Spleen (tissue), 11 donors: ENCODE results near the gene SGSH. TPM values are rescaled to one million over a fixed set of nuclear protein-coding genes. Genes with fewer than 3 reads are reported as not detected.
A peak's percentile ranks its signal among the peaks of the same experiment; 100 is the strongest.
"Not testable (repeated sequence)": the region's sequence is repeated elsewhere in the genome, so short reads cannot be mapped to it uniquely, and the experiment has no call there.

Experiments used
- DNase-seq: peaks from one replicate; pipeline ENCODE4 v3.0.0-alpha.2; 2020
- H3K27ac ChIP-seq, 8 donors: fragments of 200-600 bp; sonication (generic) in 7 of 8; 1 replicate in 4 of 8; 2 replicates in 4 of 8; pipeline versions ENCODE4 v1.5.0 to v1.8.0; 2016 to 2021; ENCODE audit warnings: inconsistent platforms in 4 of 8, mild to moderate bottlenecking in 4 of 8, moderate library complexity in 1 of 8
- H3K27me3 ChIP-seq, 7 donors: fragments of 200-600 bp; sonication (generic) in 6 of 7; replicated peaks in 1 of 7; 1 replicate in 4 of 7; 2 replicates in 3 of 7; pipeline versions ENCODE4 v1.5.0 to v1.8.0; 2016 to 2021; ENCODE audit warnings: inconsistent platforms in 3 of 7, mild to moderate bottlenecking in 1 of 7
- H3K36me3 ChIP-seq, 6 donors: fragments of 200-600 bp; sonication (generic) in 5 of 6; 1 replicate in 4 of 6; 2 replicates in 2 of 6; pipeline versions ENCODE4 v1.5.0 to v1.8.0; 2016 to 2021; ENCODE audit warnings: inconsistent platforms in 2 of 6
- H3K4me1 ChIP-seq, 6 donors: fragments of 200-600 bp; sonication (generic) in 5 of 6; 1 replicate in 3 of 6; 2 replicates in 3 of 6; pipeline versions ENCODE4 v1.5.0 to v1.8.0; 2016 to 2021; ENCODE audit warnings: inconsistent platforms in 3 of 6
- H3K4me3 ChIP-seq, 8 donors: fragments of 200-600 bp; sonication (generic) in 7 of 8; 1 replicate in 4 of 8; 2 replicates in 4 of 8; pipeline versions ENCODE4 v1.5.0 to v1.8.0; 2016 to 2021; ENCODE audit warnings: inconsistent platforms in 4 of 8, mild to moderate bottlenecking in 4 of 8, moderate library complexity in 2 of 8
- H3K9me3 ChIP-seq, 8 donors: fragments of 200-600 bp; sonication (generic) in 7 of 8; 1 replicate in 4 of 8; 2 replicates in 4 of 8; pipeline versions ENCODE4 v1.5.0 to v1.8.0; 2016 to 2021; ENCODE audit warnings: inconsistent platforms in 4 of 8
- CTCF ChIP-seq, 11 experiments: fragments of 200-600 bp in 7 of 11; fragments of 450-650 bp in 4 of 11; sonication (generic) in 4 of 11; IDR thresholded peaks in 8 of 11; conservative IDR thresholded peaks in 3 of 11; 1 replicate in 7 of 11; 2 replicates in 4 of 11; pipeline versions ENCODE4 v1.4.0 to v1.8.0; 2016 to 2021; ENCODE audit warnings: antibody characterized with exemption in 11 of 11, inconsistent platforms in 4 of 11, mild to moderate bottlenecking in 1 of 11
- POLR2A ChIP-seq, 3 donors: fragments of 450-650 bp; IDR thresholded peaks; one replicate each; pipeline ENCODE4 v1.5.1; 2017; ENCODE audit warnings: antibody characterized with exemption in 3 of 3, mild to moderate bottlenecking in 1 of 3
- POLR2AphosphoS5 ChIP-seq, 3 donors: sonication (generic); formaldehyde crosslinking; IDR thresholded peaks; one replicate each; pipeline ENCODE4 v1.5.1; 2017; ENCODE audit warnings: antibody characterized with exemption in 3 of 3
- WGBS, 5 donors: extraction: QIAGEN DNeasy Blood & Tissue Kit in 3 of 5; methylation state at CpG; one replicate each; pipeline versions ENCODE4 v1.1.5 to v1.1.7; 2013 to 2018; 5-methylcytosine and 5-hydroxymethylcytosine counted together
- intact Hi-C: fragments of 100-400 bp; cut with DNase I; formaldehyde crosslinking; loops from one replicate; pipeline ENCODE4 v1.15.0; 2023; ENCODE audit warnings: low total_unique reads
- polyA plus RNA-seq, 3 donors: library from polyadenylated mRNA; stranded (reverse); fragments of 200-250 nt; gene quantifications; one replicate each; pipeline ENCODE4 v1.2.1, GENCODE V29; 2013
- total RNA-seq, 7 donors: library from RNA; depleted of rRNA in 3 of 7; stranded (reverse); fragments of >200 nt in 3 of 7; fragmentation: NEBNext Ultra II Directional in 4 of 7; extraction: Animal tissue kit (Norgen Biotek cat#: 25700) in 4 of 7; gene quantifications; one replicate each; pipeline versions ENCODE4 v1.1.0 to v1.2.1, GENCODE V29; 2016 to 2021
- donor health status: healthy with polysubstance abuse.
- donor health status: DM: no; HTN: no; CAD: no; lungs with moderate emphysema.
- donor health status: DM: no; HTN: no; CAD: no.
- donor health status: Bipolar disorder and iron deficiency.
- donor health status: healthy.
- donor health status: DM: no; HTN: no; CAD: no.
- donor health status: DM: yes; HTN: yes; CAD: no.

Gene SGSH
- total and polyA plus RNA-seq, 10 donors: 23.6 to 137 (median 90.3) TPM

GRCh38 chr17:80245566-80246265, 25.6 kb upstream of the SGSH start:
- intact Hi-C loops: no loop called here
- DNase-seq: peak; percentile 64
- 87 to 91% (median 91%) methylated on average over 21 to 27 of the region's 27 CpGs for WGBS, 5 donors
- no peaks in the 10 kb centered on the region for H3K9me3 ChIP-seq
- H3K27ac ChIP-seq: no peak overlapping the region
- no peaks in the 10 kb centered on the region for H3K4me1 ChIP-seq
- H3K27me3 ChIP-seq: no peaks in the 10 kb centered on the region
- TF ChIP-seq CTCF (IDR thresholded peaks at IDR 0.05 in 8 of 11, conservative IDR thresholded peaks at IDR 0.05 in 3 of 11) (no peak), POLR2A (IDR thresholded peaks at IDR 0.05) (no peak), POLR2AphosphoS5 (IDR thresholded peaks at IDR 0.05) (peak in 1 of 3 donors; percentile 28)
- peaks cover 2 to 94% (median 37%) of the 10 kb centered on the region in 6 donors for H3K36me3 ChIP-seq
- no peak overlapping the region for H3K4me3 ChIP-seq

GRCh38 chr17:80244871-80245509, 24.9 kb upstream of the SGSH start:
- Histone ChIP-seq H3K4me3 (no peak overlapping the region), H3K36me3 (peaks cover 2 to 96% (median 37%) of the 10 kb centered on the region in 6 donors), H3K27me3 (no peaks in the 10 kb centered on the region), H3K4me1 (no peaks in the 10 kb centered on the region), H3K9me3 (no peaks in the 10 kb centered on the region), H3K27ac (no peak overlapping the region)
- intact Hi-C loops: no loop called here
- TF ChIP-seq POLR2AphosphoS5 (IDR thresholded peaks at IDR 0.05) (no peak), POLR2A (IDR thresholded peaks at IDR 0.05) (no peak), CTCF (IDR thresholded peaks at IDR 0.05 in 8 of 11, conservative IDR thresholded peaks at IDR 0.05 in 3 of 11) (no peak)
- DNase-seq: peak; percentile 56
- WGBS, 5 donors: 88 to 93% (median 90%) methylated on average over 22 of the region's 22 CpGs

GRCh38 chr17:80244448-80244847, 24.3 kb upstream of the SGSH start:
- intact Hi-C loops, H3K4me3 ChIP-seq, H3K4me1 ChIP-seq, H3K9me3 ChIP-seq, H3K27ac ChIP-seq, H3K27me3 ChIP-seq: not testable (repeated sequence)
- peaks cover 2 to 91% (median 37%) of the 10 kb centered on the region in 6 donors for H3K36me3 ChIP-seq
- 87 to 96% (median 92%) methylated on average over 4 to 6 of the region's 6 CpGs for WGBS, 5 donors
- DNase-seq: peak; percentile 49

- 78 to 92% (median 90%) methylated on average over 13 to 26 of the region's 26 CpGs for WGBS, 5 donors
Observed at GRCh38 chr17:80243526-80244433, 23.6 kb upstream of the SGSH start.

More at GRCh38 chr17:80243526-80244433, 23.6 kb upstream of the SGSH start:
- Histone ChIP-seq H3K4me3 (no peak overlapping the region), H3K9me3 (no peaks in the 10 kb centered on the region), H3K27ac (no peak overlapping the region), H3K27me3 (no peaks in the 10 kb centered on the region), H3K4me1 (no peaks in the 10 kb centered on the region), H3K36me3 (peaks cover 2 to 89% (median 36%) of the 10 kb centered on the region in 6 donors)
- intact Hi-C loops: no loop called here
- TF ChIP-seq POLR2A (IDR thresholded peaks at IDR 0.05) (no peak), POLR2AphosphoS5 (IDR thresholded peaks at IDR 0.05) (peak in 1 of 3 donors; percentile 29)
- DNase-seq: no peak
